Spinal cord (tissue), 10 donors: ENCODE data around the gene PLCL2. TPM values are rescaled to one million over a fixed set of nuclear protein-coding genes. Genes with fewer than 3 reads are reported as not detected.
A peak's percentile ranks its signal among the peaks of the same experiment; 100 is the strongest.
"Not testable (repeated sequence)": the region's sequence is repeated elsewhere in the genome, so short reads cannot be mapped to it uniquely, and the experiment has no call there.

Source experiments
- DNase-seq, 6 donors: peaks; one replicate each; pipeline versions ENCODE4 v3.0.0 to v3.0.0-alpha.2; 2013 to 2015; ENCODE audit warnings: low spot score in 6 of 6, low read depth in 4 of 6
- H3K27ac ChIP-seq: one replicate; pipeline ENCODE4 v1.5.1; 2013; ENCODE audit warnings: low read depth, low read length, control low read depth
- H3K27me3 ChIP-seq: one replicate; pipeline ENCODE4 v1.6.1; 2013; ENCODE audit warnings: low read length; ENCODE audit not compliant: control insufficient read depth, insufficient read depth
- H3K36me3 ChIP-seq: one replicate; pipeline ENCODE4 v1.6.1; 2013; ENCODE audit warnings: low read length; ENCODE audit not compliant: control insufficient read depth, insufficient read depth
- H3K4me1 ChIP-seq: one replicate; pipeline ENCODE4 v1.6.1; 2013; ENCODE audit warnings: low read length; ENCODE audit not compliant: control insufficient read depth, insufficient read depth
- H3K4me3 ChIP-seq: one replicate; pipeline ENCODE4 v1.5.1; 2013; ENCODE audit warnings: low read depth, low read length, control low read depth
- H3K9me3 ChIP-seq: one replicate; pipeline ENCODE4 v1.6.1; 2013; ENCODE audit warnings: low read length; ENCODE audit not compliant: control insufficient read depth, insufficient read depth
- WGBS: methylation state at CpG from one replicate; pipeline ENCODE4 v1.1.5; 2013; ENCODE audit warnings: missing lambda C conversion rate; ENCODE audit not compliant: insufficient coverage; 5-methylcytosine and 5-hydroxymethylcytosine counted together
- polyA plus RNA-seq, 2 donors: library from polyadenylated mRNA; unstranded; fragments of 120-200 nt; gene quantifications; one replicate each; pipeline ENCODE4 v1.2.1, GENCODE V29; 2013; ENCODE audit not compliant: insufficient read length in 2 of 2
- total RNA-seq, 2 donors: library from RNA; depleted of rRNA in 1 of 2; stranded (reverse); fragments of 120-200 nt in 1 of 2; fragments of >200 nt in 1 of 2; gene quantifications; one replicate each; pipeline versions ENCODE4 v1.2.3 to v1.2.4, GENCODE V29; 2013 to 2014
- donor health status: healthy.

The PLCL2 gene
- total and polyA plus RNA-seq, 4 donors = 17.1 to 57.5 (median 23.9) TPM

DNA sequence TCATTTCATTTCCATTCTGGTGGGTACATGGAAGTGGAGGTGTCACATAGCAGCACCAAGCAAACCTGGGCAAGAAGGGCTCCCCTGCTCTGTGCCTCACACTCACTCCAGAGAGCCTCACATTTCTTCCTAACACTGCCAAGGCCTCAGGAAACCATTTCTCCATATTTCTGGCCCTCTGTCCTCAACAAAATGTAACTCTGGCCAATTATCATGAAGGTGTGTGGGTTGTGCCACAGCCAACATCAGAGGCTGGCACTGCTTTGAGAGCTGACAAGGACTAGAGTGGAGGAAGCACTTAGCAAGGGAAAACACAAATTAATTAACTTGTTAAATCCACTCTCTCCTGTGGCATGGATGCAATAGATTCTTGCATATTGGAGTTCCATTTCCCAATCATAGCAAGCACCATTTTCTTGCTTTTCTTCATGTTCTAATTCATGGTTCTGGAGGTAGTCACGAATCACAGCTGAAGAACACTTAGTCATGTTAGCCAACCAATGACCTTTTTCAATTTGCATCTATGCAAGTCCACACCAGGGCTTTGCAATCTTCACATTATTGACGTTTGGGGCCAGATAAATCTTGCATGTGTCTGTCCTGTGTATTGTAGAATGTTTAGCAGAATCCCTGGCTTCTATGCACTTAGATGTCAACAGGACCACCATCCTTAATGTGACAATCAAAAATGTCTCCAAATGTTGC, 241.1 kb downstream of the PLCL2 start:
- WGBS = no CpG with 5 or more reads among the region's 2 CpGs
- no peaks in the 10 kb centered on the region for H3K9me3 ChIP-seq
- H3K4me3 ChIP-seq = no peak overlapping the region
- no peak overlapping the region for H3K27ac ChIP-seq
- H3K36me3 ChIP-seq = no peaks in the 10 kb centered on the region
- no peaks in the 10 kb centered on the region for H3K27me3 ChIP-seq
- no peak for DNase-seq
- H3K4me1 ChIP-seq = no peaks in the 10 kb centered on the region

- H3K4me1 ChIP-seq, H3K9me3 ChIP-seq, DNase-seq, H3K4me3 ChIP-seq, H3K36me3 ChIP-seq, H3K27me3 ChIP-seq, H3K27ac ChIP-seq: not testable (repeated sequence)
- 83% methylated on average over 3 of the region's 3 CpGs for WGBS
Observed at GRCh38 chr3:17128671-17129070, 243.9 kb downstream of the PLCL2 start.

DNA sequence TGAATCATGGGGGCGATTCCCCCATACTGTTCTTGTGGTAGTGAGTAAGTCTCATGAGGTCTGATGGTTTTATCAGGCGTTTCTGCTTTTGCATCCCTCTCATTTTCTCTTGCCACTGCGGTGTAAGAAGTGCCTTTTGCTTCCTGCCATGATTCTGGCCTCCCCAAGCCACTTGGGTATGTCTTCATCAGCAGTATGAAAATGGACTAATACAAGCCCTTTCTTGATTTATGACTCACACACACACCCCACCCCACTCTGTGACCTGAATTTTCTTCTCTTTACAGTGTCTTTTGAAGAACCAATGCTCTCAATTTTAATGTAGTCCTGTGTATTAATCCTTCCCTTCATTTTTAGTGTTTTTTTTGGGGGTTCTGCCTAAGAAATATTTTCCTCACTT, 244.8 kb downstream of the PLCL2 start:
- Histone ChIP-seq H3K9me3 (no peaks in the 10 kb centered on the region), H3K4me3 (no peak overlapping the region), H3K27ac (no peak overlapping the region), H3K27me3 (no peaks in the 10 kb centered on the region), H3K4me1 (peaks cover 3% of the 10 kb centered on the region), H3K36me3 (no peaks in the 10 kb centered on the region)
- no peak for DNase-seq
- WGBS = 100% methylated on average over 1 of the region's 3 CpGs

- DNase-seq = no peak
- H3K36me3 ChIP-seq = no peaks in the 10 kb centered on the region
- WGBS = 87% methylated on average over 2 of the region's 3 CpGs
- H3K9me3 ChIP-seq = no peaks in the 10 kb centered on the region
- H3K4me1 ChIP-seq = peaks cover 3% of the 10 kb centered on the region
- H3K4me3 ChIP-seq = no peak overlapping the region
- no peaks in the 10 kb centered on the region for H3K27me3 ChIP-seq
- H3K27ac ChIP-seq = no peak overlapping the region
Observed at GRCh38 chr3:17130956-17131355, 246.2 kb downstream of the PLCL2 start.

- no peak for DNase-seq
- 92% methylated on average over 8 of the region's 10 CpGs for WGBS
Observed at GRCh38 chr3:17132286-17133115, 247.7 kb downstream of the PLCL2 start.

DNA sequence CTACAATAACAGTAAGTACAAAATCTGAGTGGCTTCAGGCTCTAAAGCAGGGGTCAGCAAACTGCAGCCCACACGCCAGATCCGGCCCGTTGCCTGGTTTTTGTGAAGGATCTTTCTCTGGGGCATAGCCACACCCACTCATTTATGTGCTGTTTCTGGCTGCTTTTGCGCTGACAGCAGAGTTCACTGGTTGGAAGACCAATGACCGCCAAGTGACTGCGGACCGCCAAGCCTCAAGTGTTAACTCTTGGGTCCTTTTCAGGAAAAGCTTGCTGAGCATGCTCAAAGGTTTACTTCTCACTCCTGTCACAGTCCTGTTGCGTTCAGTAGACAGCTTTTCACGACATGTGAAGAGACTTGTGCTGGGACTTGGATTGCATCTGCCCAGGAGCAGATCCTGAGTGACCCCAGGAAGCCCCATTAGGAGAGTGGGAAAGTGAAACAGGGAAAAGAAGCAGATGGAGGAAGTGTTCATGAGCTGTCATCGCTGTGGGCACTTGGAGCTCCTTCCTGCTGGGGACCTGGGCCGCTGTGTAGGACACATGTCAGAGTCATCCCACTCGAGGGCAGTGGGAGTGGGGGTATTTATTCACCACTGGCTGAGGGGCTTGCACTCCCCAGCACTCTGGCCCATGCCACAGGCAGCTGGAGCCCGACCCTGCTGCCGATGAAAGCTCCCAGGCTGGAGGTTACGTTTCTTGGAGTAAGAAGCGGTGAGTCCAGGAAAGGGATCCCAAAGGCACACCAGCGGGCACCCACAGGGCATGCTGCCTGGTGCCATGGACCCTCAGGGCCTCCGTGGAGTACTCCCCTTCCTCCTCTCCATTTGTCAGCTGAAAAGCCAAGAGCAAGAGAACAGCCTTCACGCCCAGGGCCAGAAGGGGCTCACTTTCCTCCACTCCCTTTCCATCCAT, 249.1 kb downstream of the PLCL2 start:
- peak in 1 of 6 donors; percentile 47 for DNase-seq

More at GRCh38 chr3:17132286-17133115, 247.7 kb downstream of the PLCL2 start:
- Histone ChIP-seq H3K9me3 (no peaks in the 10 kb centered on the region), H3K36me3 (no peaks in the 10 kb centered on the region), H3K27ac (no peak overlapping the region), H3K4me3 (no peak overlapping the region), H3K4me1 (peaks cover 8% of the 10 kb centered on the region), H3K27me3 (no peaks in the 10 kb centered on the region)

DNA sequence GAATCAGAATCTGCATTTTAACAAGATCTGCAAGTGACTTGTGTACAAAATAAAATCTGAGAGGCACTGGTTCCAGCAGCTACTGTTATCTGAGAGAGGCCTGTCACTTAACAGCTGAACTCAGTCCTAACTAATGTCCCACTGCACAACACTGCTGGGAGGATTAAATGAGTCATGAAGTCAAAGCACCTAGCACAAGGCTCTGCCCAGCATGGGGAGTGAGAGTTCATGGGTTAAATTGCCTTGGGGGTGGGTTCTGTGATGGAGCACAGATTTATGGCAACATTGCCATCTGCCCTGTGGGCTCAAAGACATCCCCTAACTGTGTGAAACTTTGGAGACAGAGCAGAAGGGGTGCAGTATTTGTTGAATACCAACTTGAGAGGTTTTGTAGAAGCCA, 250.9 kb downstream of the PLCL2 start:
- Histone ChIP-seq H3K36me3 (no peaks in the 10 kb centered on the region), H3K4me3 (no peak overlapping the region), H3K27me3 (no peaks in the 10 kb centered on the region), H3K9me3 (no peaks in the 10 kb centered on the region), H3K27ac (no peak overlapping the region), H3K4me1 (peaks cover 8% of the 10 kb centered on the region)
- no peak for DNase-seq

More for the DNA sequence above, 249.1 kb downstream of the PLCL2 start:
- Histone ChIP-seq H3K27ac (no peak overlapping the region), H3K4me1 (peaks cover 8% of the 10 kb centered on the region), H3K9me3 (no peaks in the 10 kb centered on the region), H3K27me3 (no peaks in the 10 kb centered on the region), H3K36me3 (no peaks in the 10 kb centered on the region), H3K4me3 (no peak overlapping the region)
- WGBS = 89% methylated on average over 19 of the region's 19 CpGs

- Histone ChIP-seq H3K27ac (no peak overlapping the region), H3K4me1 (peaks cover 8% of the 10 kb centered on the region), H3K27me3 (no peaks in the 10 kb centered on the region), H3K4me3 (no peak overlapping the region), H3K9me3 (no peaks in the 10 kb centered on the region), H3K36me3 (no peaks in the 10 kb centered on the region)
- peak in 2 of 6 donors; percentile 27 to 67 for DNase-seq
- WGBS = 41% methylated on average over 10 of the region's 11 CpGs
Observed at GRCh38 chr3:17136136-17136721, 251.5 kb downstream of the PLCL2 start.

DNA sequence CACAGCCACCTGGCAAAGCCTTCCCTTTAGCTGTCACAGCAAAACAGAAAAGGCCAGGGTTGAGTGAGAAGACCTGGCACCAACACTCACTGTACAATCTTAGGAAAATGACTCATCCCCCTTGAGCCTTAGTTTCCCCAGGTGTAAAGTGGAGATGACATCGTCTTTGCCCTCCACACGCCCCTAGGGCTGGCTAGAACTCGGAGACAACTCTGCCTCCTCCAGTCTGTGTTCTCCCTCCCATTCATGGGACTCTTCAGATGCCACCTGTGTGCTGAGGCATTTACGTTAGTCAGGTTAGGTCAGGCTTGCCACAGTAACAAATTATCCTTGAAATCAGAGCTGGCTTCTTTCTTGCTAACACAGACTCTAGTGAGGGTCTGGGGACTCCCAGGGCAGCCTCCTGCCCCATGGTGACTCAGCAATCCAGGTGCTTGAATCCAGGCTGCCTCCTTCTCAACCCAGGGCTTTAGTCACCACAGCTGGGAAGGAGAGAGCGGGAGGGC, 252.6 kb downstream of the PLCL2 start:
- H3K27ac ChIP-seq = no peak overlapping the region
- H3K36me3 ChIP-seq = no peaks in the 10 kb centered on the region
- WGBS = 98% methylated on average over 5 of the region's 5 CpGs

More for the DNA sequence above, 252.6 kb downstream of the PLCL2 start:
- no peak for DNase-seq
- Histone ChIP-seq H3K4me1 (peaks cover 8% of the 10 kb centered on the region), H3K4me3 (no peak overlapping the region), H3K27me3 (no peaks in the 10 kb centered on the region), H3K9me3 (no peaks in the 10 kb centered on the region)
